GM19035 (cell line): ENCODE results near the gene USP4.
"Not testable (repeated sequence)": the region's sequence is repeated elsewhere in the genome, so short reads cannot be mapped to it uniquely, and the experiment has no call there.

Source experiments
- ATAC-seq: cut with Tn5 transposase; IDR thresholded peaks from one replicate; pipeline ENCODE4 v1.9.1; 2021; ENCODE audit not compliant: unreplicated experiment

Gene USP4

GRCh38 chr3:49351521-49352011 is 11.7 kb upstream of the USP4 start:
- no peak for ATAC-seq

- ATAC-seq, result no peak
These were observed 9.7 kb upstream of the USP4 start for GRCh38 chr3:49349348-49350114.

- ATAC-seq, result not testable (repeated sequence)
These were observed 8.5 kb upstream of the USP4 start for GRCh38 chr3:49348361-49348760.

GRCh38 chr3:49346797-49347251 is 7.0 kb upstream of the USP4 start:
- ATAC-seq, result no peak

- ATAC-seq, result no peak
These were observed 3.3 kb upstream of the USP4 start for GRCh38 chr3:49343163-49343562.

- no peak for ATAC-seq
These were observed 2.1 kb upstream of the USP4 start for GRCh38 chr3:49341996-49342395.

GRCh38 chr3:49339581-49339940 is 292 bp downstream of the USP4 start:
- ATAC-seq, result no peak

GRCh38 chr3:49333916-49334633 is 5.8 kb downstream of the USP4 start:
- no peak for ATAC-seq

GRCh38 chr3:49333091-49333490 is 6.8 kb downstream of the USP4 start:
- no peak for ATAC-seq

- no peak for ATAC-seq
These were observed 10.7 kb downstream of the USP4 start for GRCh38 chr3:49329186-49329585.

- not testable (repeated sequence) for ATAC-seq
These were observed 11.5 kb downstream of the USP4 start for GRCh38 chr3:49328350-49328749.

GRCh38 chr3:49327485-49327884 is 12.4 kb downstream of the USP4 start:
- ATAC-seq, result no peak

GRCh38 chr3:49324768-49325167 is 15.1 kb downstream of the USP4 start:
- no peak for ATAC-seq

- ATAC-seq, result no peak
These were observed 23.0 kb downstream of the USP4 start for GRCh38 chr3:49316696-49317457.

GRCh38 chr3:49313896-49314688 is 25.8 kb downstream of the USP4 start:
- ATAC-seq, result no peak

GRCh38 chr3:49311283-49311682 is 28.6 kb downstream of the USP4 start:
- no peak for ATAC-seq

- no peak for ATAC-seq
These were observed 29.2 kb downstream of the USP4 start for GRCh38 chr3:49310677-49311076.

GRCh38 chr3:49305608-49306007 is 34.2 kb downstream of the USP4 start:
- ATAC-seq, result no peak

- ATAC-seq, result no peak
These were observed 37.2 kb downstream of the USP4 start for GRCh38 chr3:49302613-49303012.

GRCh38 chr3:49300595-49300994 is 39.3 kb downstream of the USP4 start:
- no peak for ATAC-seq

- no peak for ATAC-seq
These were observed 41.3 kb downstream of the USP4 start for GRCh38 chr3:49298511-49298910.
